Suprapubic skin (tissue), 4 donors: ENCODE data around the gene PLA2G5. TPM values are rescaled to one million over a fixed set of nuclear protein-coding genes. Genes with fewer than 3 reads are reported as not detected.

Experiments
- DNase-seq, 2 donors: peaks; one replicate each; pipeline ENCODE4 v3.0.0-alpha.2; 2019; ENCODE audit warnings: low spot score in 2 of 2
- H3K27ac ChIP-seq: fragments of 200-600 bp; sonication (generic); one replicate; pipeline ENCODE4 v1.5.1; 2019
- H3K27me3 ChIP-seq: fragments of 200-600 bp; sonication (generic); one replicate; pipeline ENCODE4 v1.5.1; 2019
- H3K36me3 ChIP-seq: fragments of 200-600 bp; sonication (generic); one replicate; pipeline ENCODE4 v1.5.1; 2019
- H3K4me1 ChIP-seq: fragments of 200-600 bp; sonication (generic); one replicate; pipeline ENCODE4 v1.5.1; 2019
- H3K4me3 ChIP-seq: fragments of 200-600 bp; sonication (generic); one replicate; pipeline ENCODE4 v1.5.1; 2019; ENCODE audit warnings: mild to moderate bottlenecking
- H3K9me3 ChIP-seq: fragments of 200-600 bp; sonication (generic); one replicate; pipeline ENCODE4 v1.5.1; 2019
- CTCF ChIP-seq, 2 donors: fragments of 200-600 bp in 1 of 2; fragments of 450-650 bp in 1 of 2; sonication (generic) in 1 of 2; IDR thresholded peaks; one replicate each; pipeline ENCODE4 v1.5.1; 2016 to 2019; ENCODE audit warnings: antibody characterized with exemption in 2 of 2, mild to moderate bottlenecking in 1 of 2, moderate library complexity in 1 of 2
- EP300 ChIP-seq: sonication (generic); formaldehyde crosslinking; IDR thresholded peaks from one replicate; pipeline ENCODE4 v1.6.1; 2017; ENCODE audit warnings: antibody characterized with exemption
- POLR2A ChIP-seq, 2 donors: fragments of 450-650 bp; IDR thresholded peaks; one replicate each; pipeline ENCODE4 v1.6.1; 2017; ENCODE audit warnings: antibody characterized with exemption in 2 of 2, mild to moderate bottlenecking in 2 of 2, moderate library complexity in 2 of 2
- POLR2AphosphoS5 ChIP-seq, 3 donors: sonication (generic); formaldehyde crosslinking; IDR thresholded peaks; one replicate each; pipeline ENCODE4 v1.6.1; 2017; ENCODE audit warnings: antibody characterized with exemption in 3 of 3
- WGBS: methylation state at CpG from one replicate; pipeline ENCODE4 v1.1.5; 2018; 5-methylcytosine and 5-hydroxymethylcytosine counted together
- total RNA-seq, 4 donors: library from RNA; depleted of rRNA; stranded (reverse); fragments of >200 nt; gene quantifications; one replicate each; pipeline ENCODE4 v1.1.0, GENCODE V29; 2016

PLA2G5 gene
- total RNA-seq, 4 donors from 2014 or later, result 0.79 to 4.2 TPM; not detected in 2

GRCh38 chr1:20076710-20077461, 6.9 kb downstream of the PLA2G5 start:
- H3K27ac ChIP-seq, result no peak overlapping the region
- no peaks in the 10 kb centered on the region for H3K36me3 ChIP-seq
- H3K27me3 ChIP-seq, result peaks cover 8% of the 10 kb centered on the region
- 80% methylated on average over 5 of the region's 5 CpGs for WGBS
- peak in 1 of 2 donors; percentile 23 for DNase-seq
- TF ChIP-seq CTCF (IDR thresholded peaks at IDR 0.05) (no peak), EP300 (no peak), POLR2A (IDR thresholded peaks at IDR 0.05) (no peak), POLR2AphosphoS5 (IDR thresholded peaks at IDR 0.05) (no peak)
- no peaks in the 10 kb centered on the region for H3K9me3 ChIP-seq
- H3K4me3 ChIP-seq, result no peak overlapping the region
- no peaks in the 10 kb centered on the region for H3K4me1 ChIP-seq

GRCh38 chr1:20078171-20078651, 8.2 kb downstream of the PLA2G5 start:
- Histone ChIP-seq H3K9me3 (no peaks in the 10 kb centered on the region), H3K4me3 (no peak overlapping the region), H3K4me1 (no peaks in the 10 kb centered on the region), H3K36me3 (no peaks in the 10 kb centered on the region), H3K27ac (no peak overlapping the region), H3K27me3 (peaks cover 8% of the 10 kb centered on the region)
- TF ChIP-seq CTCF (IDR thresholded peaks at IDR 0.05), result no peak
- no peak for TF ChIP-seq EP300
- no peak for TF ChIP-seq POLR2AphosphoS5 (IDR thresholded peaks at IDR 0.05)
- TF ChIP-seq POLR2A (IDR thresholded peaks at IDR 0.05), result no peak
- peak in 1 of 2 donors; percentile 23 for DNase-seq
- 69% methylated on average over 8 of the region's 8 CpGs for WGBS

- 87% methylated on average over 5 of the region's 5 CpGs for WGBS
- Histone ChIP-seq H3K4me3 (no peak overlapping the region), H3K9me3 (no peaks in the 10 kb centered on the region), H3K27ac (no peak overlapping the region), H3K4me1 (no peaks in the 10 kb centered on the region), H3K27me3 (peaks cover 8% of the 10 kb centered on the region), H3K36me3 (no peaks in the 10 kb centered on the region)
- TF ChIP-seq CTCF (IDR thresholded peaks at IDR 0.05), result no peak
- no peak for TF ChIP-seq EP300
- TF ChIP-seq POLR2A (IDR thresholded peaks at IDR 0.05), result no peak
- no peak for TF ChIP-seq POLR2AphosphoS5 (IDR thresholded peaks at IDR 0.05)
- peak in 1 of 2 donors; percentile 53 for DNase-seq
Measured at GRCh38 chr1:20078711-20079110, 8.7 kb downstream of the PLA2G5 start.

- DNase-seq, result peak in 1 of 2 donors; percentile 45
- Histone ChIP-seq H3K4me3 (no peak overlapping the region), H3K36me3 (no peaks in the 10 kb centered on the region), H3K27ac (no peak overlapping the region), H3K27me3 (peaks cover 8% of the 10 kb centered on the region), H3K9me3 (no peaks in the 10 kb centered on the region), H3K4me1 (no peaks in the 10 kb centered on the region)
- TF ChIP-seq EP300 (no peak), CTCF (IDR thresholded peaks at IDR 0.05) (no peak), POLR2A (IDR thresholded peaks at IDR 0.05) (no peak), POLR2AphosphoS5 (IDR thresholded peaks at IDR 0.05) (no peak)
- WGBS, result 54% methylated on average over 8 of the region's 8 CpGs
Measured at GRCh38 chr1:20079661-20080305, 9.8 kb downstream of the PLA2G5 start.
